GM18907 (cell line): ENCODE measurements around the gene GOLGA6C.
"Not testable (repeated sequence)": the region's sequence is repeated elsewhere in the genome, so short reads cannot be mapped to it uniquely, and the experiment has no call there.

Source experiments
- ATAC-seq: cut with Tn5 transposase; IDR thresholded peaks from one replicate; pipeline ENCODE4 v1.9.1; 2021; ENCODE audit warnings: mild to moderate bottlenecking, moderate library complexity; ENCODE audit not compliant: unreplicated experiment

GOLGA6C gene

DNA sequence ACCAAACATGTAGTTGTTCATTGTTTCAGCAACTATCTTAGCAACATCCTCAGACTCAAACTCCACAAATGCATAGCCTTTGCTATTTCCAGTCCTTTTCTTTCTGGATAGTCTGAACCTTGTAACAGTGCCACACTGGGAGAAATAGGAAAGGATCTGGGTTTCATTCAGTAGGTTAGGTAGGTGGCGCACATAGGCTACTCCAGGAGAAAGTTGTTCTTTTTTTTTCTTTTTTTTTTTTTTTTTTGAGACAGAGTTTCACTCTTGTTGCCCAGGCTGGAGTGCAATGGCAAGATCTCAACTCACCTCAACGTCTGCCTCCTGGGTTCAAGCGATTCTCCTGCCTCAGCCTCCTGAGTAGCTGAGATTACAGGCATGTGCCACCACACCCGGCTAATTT, 5.8 kb upstream of the GOLGA6C start:
- ATAC-seq: not testable (repeated sequence)

GRCh38 chr15:75258620-75259343, 648 bp downstream of the GOLGA6C start:
- not testable (repeated sequence) for ATAC-seq

- not testable (repeated sequence) for ATAC-seq
Measured at GRCh38 chr15:75259873-75260272, 1.7 kb downstream of the GOLGA6C start.

GRCh38 chr15:75273751-75274359, 15.7 kb downstream of the GOLGA6C start:
- ATAC-seq: not testable (repeated sequence)

DNA sequence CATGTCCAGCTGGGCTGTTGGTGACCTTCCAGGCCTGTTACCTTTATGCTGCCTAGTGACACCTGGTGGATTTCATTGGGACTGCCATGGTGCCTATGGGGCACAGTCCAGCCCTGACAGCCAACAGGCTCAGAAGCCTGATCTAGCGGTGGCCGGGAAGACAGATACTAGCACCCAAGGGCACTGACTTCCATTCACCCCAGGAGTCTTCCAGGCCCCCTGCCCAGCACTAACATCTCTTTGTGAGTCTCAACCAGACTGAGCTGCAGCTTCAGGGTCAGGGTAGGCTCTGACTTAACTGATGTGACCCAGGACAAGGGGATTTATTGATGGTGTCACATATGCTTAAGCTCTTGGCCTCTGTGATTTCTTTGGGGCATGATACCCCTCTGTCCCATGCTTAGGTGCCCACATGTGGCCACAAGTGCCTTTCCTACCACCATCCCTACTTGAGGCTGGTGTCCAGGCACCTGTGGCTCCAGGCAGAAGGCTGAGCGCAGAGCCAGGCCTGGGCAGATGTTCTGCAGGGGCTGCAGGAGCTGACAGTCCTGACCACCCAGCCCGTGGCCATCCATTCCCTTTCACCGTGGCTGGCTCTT, 16.5 kb downstream of the GOLGA6C start:
- not testable (repeated sequence) for ATAC-seq

GRCh38 chr15:75275617-75276016, 17.5 kb downstream of the GOLGA6C start:
- ATAC-seq: not testable (repeated sequence)

DNA sequence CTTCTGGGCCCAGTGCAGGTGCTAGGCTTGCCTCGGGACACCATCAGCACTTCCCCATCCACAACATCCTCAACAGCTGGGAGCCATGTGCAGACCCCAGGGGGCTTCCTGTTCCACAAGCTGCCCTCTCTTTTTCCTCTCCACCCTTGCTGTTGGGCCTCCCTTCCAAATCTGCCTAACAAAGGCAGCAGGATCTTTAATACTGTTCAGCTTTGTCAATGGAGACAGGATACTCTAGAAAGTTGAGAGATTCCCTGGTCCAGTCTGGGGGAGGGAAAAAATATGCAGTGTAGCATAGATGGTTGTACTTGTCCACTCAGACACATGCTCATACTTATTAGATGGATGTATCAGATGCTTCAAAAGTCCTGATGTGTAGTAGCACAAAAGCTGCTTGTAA, 20.4 kb downstream of the GOLGA6C start:
- ATAC-seq: not testable (repeated sequence)

DNA sequence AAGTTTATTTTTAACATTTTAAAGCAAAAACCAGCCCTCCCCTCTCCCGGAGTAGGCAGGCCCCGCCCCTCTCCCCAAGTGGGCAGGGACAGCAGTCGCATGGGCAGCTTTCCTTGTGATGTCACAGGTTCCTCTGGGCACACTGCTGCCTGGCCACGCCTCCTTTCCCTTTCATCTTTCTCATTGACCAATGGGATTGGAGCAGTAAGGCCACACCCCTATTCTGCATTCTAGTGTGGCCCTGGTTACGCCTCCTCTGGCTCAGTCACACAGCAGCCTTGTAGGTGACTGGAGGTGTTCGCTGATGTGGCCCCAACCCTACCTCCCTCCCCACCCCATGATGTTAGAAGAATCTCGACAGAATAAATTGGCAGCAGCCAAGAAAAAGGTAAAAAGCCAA, 24.4 kb downstream of the GOLGA6C start, which contains the start of gene GOLGA6D:
GOLGA6D (plus strand) TSS at position 264 of the 400 bp plus-strand sequence; CDS start at position 305, 41 bp downstream.
- ATAC-seq: not testable (repeated sequence)

- ATAC-seq: not testable (repeated sequence)
Measured at GRCh38 chr15:75284152-75284551, 26.0 kb downstream of the GOLGA6C start.

DNA sequence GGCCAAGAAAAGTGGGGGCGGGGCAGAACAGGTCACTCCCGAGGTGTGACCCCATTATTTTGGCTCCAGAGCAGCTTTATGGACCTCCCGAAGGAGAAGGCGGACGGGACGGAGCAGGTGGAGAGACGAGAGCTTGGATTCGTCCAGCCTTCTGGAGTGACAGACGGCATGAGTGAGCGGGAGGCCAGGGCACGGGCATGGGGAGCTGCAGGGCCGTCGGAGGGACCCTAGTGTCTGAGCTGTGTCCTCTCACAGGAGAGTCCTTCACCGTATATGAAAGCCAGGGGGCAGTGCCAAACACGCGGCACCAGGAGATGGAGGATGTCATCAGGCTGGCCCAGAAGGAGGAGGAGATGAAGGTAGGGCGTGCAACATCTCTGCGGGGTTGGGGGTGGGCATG, 35.5 kb downstream of the GOLGA6C start:
- ATAC-seq: not testable (repeated sequence)

DNA sequence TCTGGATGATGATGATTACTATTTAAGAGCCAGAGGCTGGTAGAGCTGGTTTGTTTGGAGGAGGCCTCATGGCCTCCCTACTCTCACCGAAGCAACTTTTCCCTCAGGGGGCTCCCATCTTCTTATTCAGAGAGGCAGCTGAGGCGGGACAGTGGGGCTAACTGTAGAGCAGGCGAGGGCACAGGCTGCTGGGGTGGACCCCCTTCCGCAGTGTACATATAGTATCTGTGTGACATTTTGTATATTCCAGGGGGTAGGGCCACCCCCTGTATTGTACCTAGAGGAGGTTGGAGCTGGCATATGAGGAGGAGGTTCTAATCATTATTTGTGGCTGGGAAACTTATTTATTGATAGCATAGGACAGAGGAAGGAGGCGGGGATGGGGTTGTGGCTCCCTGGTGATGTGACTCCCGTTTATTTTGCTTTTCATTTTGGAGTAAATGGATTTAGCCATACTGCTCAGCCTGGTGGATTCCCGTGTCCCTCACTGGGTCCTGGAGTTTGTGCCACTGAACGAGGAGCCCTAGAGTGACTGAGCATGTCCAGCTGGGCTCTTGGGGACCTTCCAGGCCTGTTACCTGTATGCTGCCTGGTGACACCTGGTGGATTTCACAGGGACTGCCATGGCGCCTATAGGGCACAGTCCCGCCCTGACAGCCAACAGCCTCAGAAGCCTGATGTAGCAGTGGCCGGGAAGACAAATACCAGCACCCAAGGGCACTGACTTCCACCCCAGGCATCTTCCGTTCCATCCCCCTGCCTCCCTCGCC, 40.6 kb downstream of the GOLGA6C start:
- ATAC-seq: not testable (repeated sequence)

DNA sequence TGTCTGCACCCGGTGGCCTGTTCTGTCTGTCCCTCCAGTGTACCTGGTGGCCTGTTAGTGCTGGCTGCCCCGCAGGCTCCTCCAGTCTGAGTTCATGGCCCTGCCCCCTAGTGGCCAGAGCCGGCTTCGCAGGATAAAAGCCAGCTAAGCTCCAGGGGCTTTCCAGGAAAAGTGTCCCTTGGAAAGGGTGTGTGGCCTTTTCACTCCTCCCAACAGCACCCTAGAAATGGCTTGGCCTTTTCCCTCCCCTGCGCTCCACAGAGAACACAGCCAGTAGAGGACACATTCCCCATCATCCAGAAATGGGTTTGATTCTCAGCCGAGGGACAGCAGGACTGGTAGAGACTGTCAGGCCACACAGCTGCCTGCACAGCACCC, 41.2 kb downstream of the GOLGA6C start:
- not testable (repeated sequence) for ATAC-seq

DNA sequence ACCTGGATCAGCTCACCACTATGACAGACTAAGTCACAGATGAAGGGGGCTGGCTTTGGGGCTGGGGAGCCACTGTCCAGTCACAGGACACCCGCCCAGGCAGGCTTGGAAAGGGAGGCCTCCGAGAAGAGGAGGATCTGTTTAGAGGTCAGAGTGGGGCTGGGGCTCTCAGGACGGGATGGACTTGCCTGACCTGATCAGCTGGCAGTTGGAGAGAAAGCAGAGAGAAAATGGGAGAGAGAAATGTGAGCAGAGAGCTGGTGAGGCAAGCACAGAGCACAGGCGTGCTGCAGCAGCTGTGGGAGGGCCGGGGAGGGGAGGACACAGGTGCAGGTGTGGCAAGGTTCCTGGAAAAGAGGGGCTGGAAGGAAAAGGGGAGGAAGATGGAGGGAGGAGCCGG, 41.9 kb downstream of the GOLGA6C start:
- not testable (repeated sequence) for ATAC-seq

- no peak for ATAC-seq
Measured at GRCh38 chr15:75302318-75302717, 44.2 kb downstream of the GOLGA6C start.

GRCh38 chr15:75302753-75303152, 44.6 kb downstream of the GOLGA6C start:
- not testable (repeated sequence) for ATAC-seq

DNA sequence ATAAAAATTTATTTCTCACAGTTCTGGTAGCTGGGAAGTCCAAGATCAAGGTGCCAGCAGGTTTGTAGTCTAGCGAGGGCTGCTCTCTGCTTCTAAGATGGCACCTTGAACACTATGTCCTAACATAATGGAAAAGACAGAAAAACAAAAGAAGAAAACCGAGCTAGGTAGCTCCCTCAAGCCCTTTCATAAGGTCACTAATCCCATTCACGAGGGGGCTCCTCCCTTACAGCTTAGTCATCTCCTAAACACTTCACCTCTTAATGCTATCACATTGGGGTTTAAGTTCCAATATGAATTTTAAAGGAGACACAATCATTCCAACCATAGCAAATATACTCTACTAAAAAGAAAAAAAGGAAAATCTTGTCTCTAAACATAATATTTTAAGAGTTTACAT, 48.1 kb downstream of the GOLGA6C start:
- no peak for ATAC-seq

DNA sequence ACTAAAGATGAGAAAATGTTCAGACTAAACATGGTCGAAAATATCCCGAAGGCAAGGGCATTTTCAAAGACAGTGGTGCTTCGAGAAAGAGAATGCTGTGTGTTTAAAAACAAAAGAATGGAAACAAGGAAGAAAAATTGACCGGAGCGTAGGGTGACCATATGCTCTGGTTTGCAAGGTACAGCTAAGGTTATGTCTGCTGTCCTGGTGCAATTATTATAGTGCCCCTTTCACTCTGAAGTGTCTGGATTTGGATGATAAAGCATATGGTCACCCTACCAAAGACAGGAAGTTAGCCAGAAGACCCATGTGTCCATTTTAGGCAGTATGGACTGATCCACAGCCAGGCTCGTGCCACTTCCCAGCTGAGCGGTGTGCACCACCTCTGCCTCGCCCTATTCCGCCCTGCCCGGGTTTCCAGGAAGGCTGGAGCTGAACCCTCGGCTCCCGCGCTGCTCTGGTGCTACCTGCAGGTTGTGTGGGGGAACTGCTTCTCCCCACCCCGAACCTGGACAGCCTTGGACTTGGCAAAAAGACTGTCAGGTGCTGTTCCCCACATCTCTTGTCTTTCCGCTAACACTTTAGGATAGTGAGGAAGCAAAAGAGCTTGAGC, 49.8 kb downstream of the GOLGA6C start:
- ATAC-seq: no peak

DNA sequence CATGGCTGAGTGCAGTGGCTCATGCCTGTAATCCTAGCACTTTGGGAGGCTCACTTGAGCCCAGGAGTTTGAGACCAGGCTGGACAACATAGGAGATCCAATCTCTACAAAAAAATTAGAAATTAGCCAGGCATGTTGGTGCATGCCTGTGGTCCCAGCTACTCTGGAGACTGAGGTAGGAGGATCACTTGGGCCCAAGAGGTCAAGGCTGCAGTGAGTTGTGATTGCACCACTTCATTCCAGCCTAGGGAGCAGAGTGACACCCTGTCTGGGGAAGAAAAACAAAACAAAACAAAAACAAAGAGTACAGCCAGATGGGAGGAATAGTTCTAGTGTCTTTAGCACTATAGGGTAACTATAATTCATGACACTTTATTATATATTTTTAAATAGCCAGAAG, 51.6 kb downstream of the GOLGA6C start:
- no peak for ATAC-seq

GRCh38 chr15:75312548-75312947, 54.4 kb downstream of the GOLGA6C start:
- not testable (repeated sequence) for ATAC-seq

- no peak for ATAC-seq
Measured at GRCh38 chr15:75313116-75313845, 55.1 kb downstream of the GOLGA6C start.
